Glutamatergic neuron (in vitro differentiated cells): Measurements from ENCODE around the gene ZZZ3. TPM values are rescaled to one million over a fixed set of nuclear protein-coding genes. Genes with fewer than 3 reads are reported as not detected.

Experiments used
- DNase-seq: peaks from one replicate; pipeline ENCODE4 v3.0.0; 2022
- H3K27ac Mint-ChIP-seq: one replicate; pipeline ENCODE4 v1.8.0; 2020; ENCODE audit warnings: mild to moderate bottlenecking, mixed read lengths, inconsistent platforms; ENCODE audit not compliant: unreplicated experiment
- H3K27me3 Mint-ChIP-seq: one replicate; pipeline ENCODE4 v1.8.0; 2020; ENCODE audit warnings: mild to moderate bottlenecking, moderate library complexity, mixed read lengths, inconsistent platforms; ENCODE audit not compliant: unreplicated experiment
- H3K36me3 Mint-ChIP-seq: one replicate; pipeline ENCODE4 v1.8.0; 2020; ENCODE audit warnings: mild to moderate bottlenecking, mixed read lengths, inconsistent platforms; ENCODE audit not compliant: unreplicated experiment
- H3K4me1 Mint-ChIP-seq: one replicate; pipeline ENCODE4 v1.8.0; 2020; ENCODE audit warnings: mild to moderate bottlenecking, low read depth, mixed read lengths, inconsistent platforms; ENCODE audit not compliant: unreplicated experiment
- H3K4me3 Mint-ChIP-seq: one replicate; pipeline ENCODE4 v1.8.0; 2020; ENCODE audit warnings: mild to moderate bottlenecking, mixed read lengths, inconsistent platforms; ENCODE audit not compliant: unreplicated experiment
- H3K9me3 Mint-ChIP-seq: one replicate; pipeline ENCODE4 v1.8.0; 2020; ENCODE audit warnings: mild to moderate bottlenecking, moderate library complexity, mixed read lengths, inconsistent platforms; ENCODE audit not compliant: unreplicated experiment
- CTCF ChIP-seq: fragments of 200-600 bp; sonication (generic); IDR thresholded peaks from one replicate; pipeline ENCODE4 v1.5.0; 2021; ENCODE audit not compliant: partially characterized antibody, unreplicated experiment
- total RNA-seq: library from RNA; stranded (reverse); fragmentation: NEBNext Ultra II Directional; extraction: Animal tissue kit (Norgen Biotek cat#: 25700); gene quantifications from one replicate; pipeline ENCODE4 v1.2.1, GENCODE V29; 2021; ENCODE audit not compliant: unreplicated experiment

ZZZ3 gene
- total RNA-seq, 1 donor from 2014 or later: 36.7 TPM

DNA sequence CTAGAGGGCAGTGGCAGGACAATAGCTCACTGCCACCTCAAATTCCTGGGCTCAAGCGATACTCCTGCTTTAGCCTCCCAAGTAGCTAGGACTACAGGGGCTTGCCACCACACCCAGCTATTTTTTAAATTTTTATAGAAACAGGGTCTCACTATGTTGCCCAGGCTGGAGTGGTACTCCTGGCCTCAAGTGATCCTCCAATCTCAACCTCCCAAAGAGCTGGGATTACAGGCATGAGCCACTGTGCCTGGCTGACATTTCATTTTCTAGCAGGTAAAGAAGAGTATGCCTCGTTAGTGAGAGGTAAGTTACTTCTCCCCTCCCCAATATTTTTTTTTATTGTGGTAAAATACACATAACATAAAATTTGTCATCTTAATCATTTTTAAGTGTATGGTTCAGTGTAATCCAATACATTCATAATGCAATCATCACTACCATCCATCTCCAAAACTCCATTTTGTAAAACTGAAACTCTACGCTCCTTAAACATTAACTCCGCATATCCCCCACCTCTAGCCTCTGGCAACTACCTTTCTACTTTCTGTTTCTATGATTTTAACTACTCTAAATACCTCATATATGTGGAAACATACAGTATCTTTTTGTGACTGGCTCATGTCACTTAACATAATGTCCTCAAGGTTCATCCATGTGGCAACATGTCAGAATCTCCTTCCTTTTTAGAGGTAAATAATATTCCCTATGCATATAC, 22.4 kb downstream of the ZZZ3 start:
- Mint-ChIP-seq H3K36me3 (no peaks in the 10 kb centered on the region), H3K9me3 (no peaks in the 10 kb centered on the region), H3K27ac (no peak overlapping the region), H3K4me1 (no peaks in the 10 kb centered on the region), H3K27me3 (no peaks in the 10 kb centered on the region), H3K4me3 (no peak overlapping the region)
- DNase-seq: no peak
- TF ChIP-seq CTCF: no peak

GRCh38 chr1:77658271-77658670, 24.2 kb downstream of the ZZZ3 start:
- H3K9me3 Mint-ChIP-seq: no peaks in the 10 kb centered on the region
- H3K4me1 Mint-ChIP-seq: no peaks in the 10 kb centered on the region
- no peak overlapping the region for H3K27ac Mint-ChIP-seq
- no peak for TF ChIP-seq CTCF
- H3K36me3 Mint-ChIP-seq: no peaks in the 10 kb centered on the region
- DNase-seq: no peak
- no peaks in the 10 kb centered on the region for H3K27me3 Mint-ChIP-seq
- no peak overlapping the region for H3K4me3 Mint-ChIP-seq

- H3K4me1 Mint-ChIP-seq: peaks cover 9% of the 10 kb centered on the region
- no peak overlapping the region for H3K4me3 Mint-ChIP-seq
- H3K27ac Mint-ChIP-seq: no peak overlapping the region
- no peak for TF ChIP-seq CTCF
- H3K9me3 Mint-ChIP-seq: peaks cover 2% of the 10 kb centered on the region
- no peak for DNase-seq
- no peaks in the 10 kb centered on the region for H3K27me3 Mint-ChIP-seq
- peaks cover 1% of the 10 kb centered on the region for H3K36me3 Mint-ChIP-seq
These were observed 27.0 kb downstream of the ZZZ3 start for GRCh38 chr1:77655431-77655974.

DNA sequence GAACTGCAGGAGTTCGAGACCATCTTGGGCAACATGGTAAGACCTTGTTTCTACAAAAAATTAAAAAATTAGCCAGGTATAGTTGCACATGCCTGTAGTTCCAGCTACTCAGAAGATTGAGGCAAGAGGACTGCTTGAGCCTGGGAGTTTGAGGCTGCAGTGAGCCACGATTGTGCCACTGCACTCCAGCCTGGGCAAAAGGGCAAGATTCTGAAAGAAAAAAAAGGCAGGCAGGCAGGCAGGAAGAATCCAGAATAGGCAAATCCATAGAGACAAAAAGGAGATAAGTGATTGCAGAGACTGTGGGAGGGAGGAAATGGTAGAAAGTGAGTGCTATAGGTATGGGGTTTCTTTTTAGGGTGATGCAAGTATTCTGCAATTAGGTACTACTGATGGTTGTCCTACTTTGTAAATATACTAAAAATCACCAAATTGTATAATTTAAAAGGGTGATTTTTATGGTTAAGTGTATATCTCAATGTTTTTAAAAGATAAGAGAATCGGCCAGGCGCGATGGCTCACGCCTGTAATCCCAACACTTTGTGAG, 29.4 kb downstream of the ZZZ3 start:
- Mint-ChIP-seq H3K27me3 (no peaks in the 10 kb centered on the region), H3K27ac (peak overlapping the region; percentile 30), H3K9me3 (peaks cover 2% of the 10 kb centered on the region), H3K36me3 (peaks cover 15% of the 10 kb centered on the region), H3K4me1 (peaks cover 9% of the 10 kb centered on the region), H3K4me3 (no peak overlapping the region)
- TF ChIP-seq CTCF: no peak
- DNase-seq: no peak

- no peak for DNase-seq
- Mint-ChIP-seq H3K9me3 (peaks cover 2% of the 10 kb centered on the region), H3K4me1 (peaks cover 9% of the 10 kb centered on the region), H3K36me3 (peaks cover 15% of the 10 kb centered on the region), H3K4me3 (no peak overlapping the region), H3K27ac (no peak overlapping the region), H3K27me3 (no peaks in the 10 kb centered on the region)
- TF ChIP-seq CTCF: no peak
These were observed 30.2 kb downstream of the ZZZ3 start for GRCh38 chr1:77652268-77652667.
